PC-3 (cell line): ENCODE results near the gene NUP62.

Source experiments
- CTCF ChIP-seq: fragments of 300-600 bp; sonication (generic); conservative IDR thresholded peaks from 2 replicates; pipeline ENCODE4 v1.5.1; 2017; ENCODE audit warnings: antibody characterized with exemption, low read depth, mild to moderate bottlenecking, low read length
- EZH2phosphoT487 ChIP-seq: fragments of 300-600 bp; sonication (generic); IDR thresholded peaks from 2 replicates; pipeline ENCODE4 v1.6.1; 2018; ENCODE audit warnings: mild to moderate bottlenecking, antibody characterized with exemption, low read length, borderline replicate concordance

DNA sequence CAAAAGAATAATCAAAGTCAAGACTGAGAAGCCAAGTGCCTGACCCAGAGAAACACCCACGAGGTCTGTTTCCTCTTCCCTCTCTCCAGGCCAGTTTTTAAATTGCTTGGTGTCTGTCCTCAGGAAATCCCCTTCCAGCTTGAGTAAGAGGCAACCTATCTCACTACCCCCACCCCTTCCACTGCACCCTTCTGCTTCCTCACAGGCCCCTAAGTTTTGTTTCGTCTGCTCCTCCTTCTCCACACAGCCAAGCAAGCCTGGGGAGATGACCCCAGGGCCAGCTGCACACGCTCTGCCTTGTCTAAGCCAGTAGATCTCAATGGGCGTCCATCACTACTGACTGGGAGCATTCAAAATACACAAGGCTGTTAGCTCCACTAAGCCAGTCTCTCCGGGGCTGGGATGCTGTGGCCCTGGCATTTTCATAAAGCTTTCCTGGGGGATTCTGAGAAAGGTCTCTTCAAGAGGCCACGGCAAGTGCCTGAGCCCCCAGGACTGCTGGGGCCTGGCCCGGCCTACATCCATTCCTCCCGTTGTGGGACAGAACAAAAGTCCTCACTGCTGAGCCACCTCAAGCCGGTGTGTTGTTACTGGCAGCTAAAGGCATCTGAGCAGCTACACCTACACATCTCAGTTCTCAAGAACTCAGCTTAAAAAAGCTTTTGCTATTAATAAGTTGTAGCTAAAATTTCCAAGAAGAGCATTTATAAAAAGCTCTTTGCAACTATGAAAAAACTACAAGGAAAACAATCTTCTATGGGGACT, 17.7 kb downstream of the NUP62 start:
- TF ChIP-seq CTCF (no peak), EZH2phosphoT487 (no peak)
